ENCODE data around the gene ECT2.

- TF ChIP-seq CTCF (conservative IDR thresholded peaks at IDR 0.05; ENCODE audit: low read length) (no peak), EZH2phosphoT487 (IDR thresholded peaks at IDR 0.05; ENCODE audit: borderline replicate concordance, low read depth, low read length) (no peak)
These were observed 21.1 kb downstream of the ECT2 start for GRCh38 chr3:172771672-172772071.

Measured in OCI-LY7 (cell line).